Measurements from ENCODE around the gene GABRA4. TPM values are rescaled to one million over a fixed set of nuclear protein-coding genes. Genes with fewer than 3 reads are reported as not detected.

The GABRA4 gene
- total and polyA plus RNA-seq, 2 experiments from 2014 or later: 1.5 to 1.9 TPM

DNA sequence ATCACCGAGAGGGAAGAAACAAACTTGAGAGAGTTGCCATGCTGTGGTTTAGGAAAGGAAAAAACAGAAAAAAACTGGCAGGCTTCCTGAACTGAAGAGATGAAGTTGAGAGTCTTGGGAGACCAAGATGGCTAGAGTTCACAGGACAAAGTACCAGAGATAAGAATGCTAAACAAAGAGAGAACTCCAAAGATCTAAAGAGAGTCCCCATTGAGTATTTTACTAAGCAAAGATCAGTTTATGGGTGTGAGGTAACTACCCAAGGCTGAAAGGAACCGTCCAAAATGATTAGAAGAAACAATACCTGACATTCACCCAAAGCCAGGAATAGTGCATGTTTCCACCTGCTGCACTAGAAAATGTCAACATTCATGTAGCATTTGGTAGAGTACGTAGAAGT is 62.5 kb downstream of the GABRA4 start (continued):
- TF ChIP-seq REST (IDR thresholded peaks at IDR 0.05; ENCODE audit: unreplicated experiment): no peak
- TF ChIP-seq CREB1 (CRISPR knock-in tag; IDR thresholded peaks at IDR 0.05; ENCODE audit: low read depth): no peak
- TF ChIP-seq, protein P1, sequence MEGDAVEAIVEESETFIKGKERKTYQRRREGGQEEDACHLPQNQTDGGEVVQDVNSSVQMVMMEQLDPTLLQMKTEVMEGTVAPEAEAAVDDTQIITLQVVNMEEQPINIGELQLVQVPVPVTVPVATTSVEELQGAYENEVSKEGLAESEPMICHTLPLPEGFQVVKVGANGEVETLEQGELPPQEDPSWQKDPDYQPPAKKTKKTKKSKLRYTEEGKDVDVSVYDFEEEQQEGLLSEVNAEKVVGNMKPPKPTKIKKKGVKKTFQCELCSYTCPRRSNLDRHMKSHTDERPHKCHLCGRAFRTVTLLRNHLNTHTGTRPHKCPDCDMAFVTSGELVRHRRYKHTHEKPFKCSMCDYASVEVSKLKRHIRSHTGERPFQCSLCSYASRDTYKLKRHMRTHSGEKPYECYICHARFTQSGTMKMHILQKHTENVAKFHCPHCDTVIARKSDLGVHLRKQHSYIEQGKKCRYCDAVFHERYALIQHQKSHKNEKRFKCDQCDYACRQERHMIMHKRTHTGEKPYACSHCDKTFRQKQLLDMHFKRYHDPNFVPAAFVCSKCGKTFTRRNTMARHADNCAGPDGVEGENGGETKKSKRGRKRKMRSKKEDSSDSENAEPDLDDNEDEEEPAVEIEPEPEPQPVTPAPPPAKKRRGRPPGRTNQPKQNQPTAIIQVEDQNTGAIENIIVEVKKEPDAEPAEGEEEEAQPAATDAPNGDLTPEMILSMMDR (conservative IDR thresholded peaks at IDR 0.05; ENCODE audit: low read depth in 2 of 2): no peak
- TF ChIP-seq EZH2 (IDR thresholded peaks at IDR 0.05; ENCODE audit: low read depth, unreplicated experiment): no peak
- no peak for TF ChIP-seq EZH2phosphoT487 (IDR thresholded peaks at IDR 0.05; ENCODE audit: unreplicated experiment)

DNA sequence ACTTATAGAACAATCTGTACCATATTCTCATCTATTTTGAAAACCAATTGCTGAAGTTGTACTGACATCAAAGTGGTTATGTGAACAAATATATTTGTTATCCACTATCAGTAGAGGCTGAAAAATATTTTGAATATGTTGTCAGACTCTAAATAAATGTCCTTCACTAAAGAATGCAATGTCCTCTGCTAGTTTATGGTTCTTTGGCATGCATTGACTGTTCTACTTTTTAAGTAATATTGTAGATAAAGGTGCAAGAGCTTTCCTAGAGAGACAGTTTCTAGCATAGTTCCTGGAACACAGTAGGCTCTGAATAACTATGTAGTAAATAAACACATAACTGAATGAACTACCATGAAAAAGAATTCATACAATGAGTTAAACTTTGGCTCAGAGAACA is 66.2 kb downstream of the GABRA4 start:
- Mint-ChIP-seq H3K27ac (no peak overlapping the region), H3K9me3 (no peaks in the 10 kb centered on the region), H3K36me3 (ENCODE audit: low read depth) (no peaks in the 10 kb centered on the region), H3K27me3 (ENCODE audit: insufficient read depth, low read depth, poor library complexity) (no peaks in the 10 kb centered on the region), H3K4me3 (no peak overlapping the region), H3K4me1 (no peaks in the 10 kb centered on the region)
- Histone ChIP-seq H3K4me1 (ENCODE audit: insufficient read depth) (no peaks in the 10 kb centered on the region), H3F3A (replicated peaks; ENCODE audit: low read depth) (no peaks in the 10 kb centered on the region), H3K9me2 (ENCODE audit: insufficient read depth) (no peaks in the 10 kb centered on the region), H3K79me2 (replicated peaks; ENCODE audit: insufficient read depth) (no peaks in the 10 kb centered on the region), H3K4me3 (no peak overlapping the region), H3K36me3 (ENCODE audit: insufficient read depth) (no peaks in the 10 kb centered on the region), H4K20me1 (replicated peaks; ENCODE audit: insufficient read depth) (no peaks in the 10 kb centered on the region), H3K4me2 (no peak overlapping the region), H3K27me3 (ENCODE audit: insufficient read depth) (no peaks in the 10 kb centered on the region), H3K27ac (ENCODE audit: low read depth) (no peak overlapping the region), H2AFZ (no peak overlapping the region)
- DNase-seq (ENCODE audit: low spot score) (no peak), ATAC-seq (no peak)
- no peak for TF ChIP-seq ZNF331 (CRISPR knock-in tag; IDR thresholded peaks at IDR 0.05; ENCODE audit: low read depth)
- TF ChIP-seq, protein P2, sequence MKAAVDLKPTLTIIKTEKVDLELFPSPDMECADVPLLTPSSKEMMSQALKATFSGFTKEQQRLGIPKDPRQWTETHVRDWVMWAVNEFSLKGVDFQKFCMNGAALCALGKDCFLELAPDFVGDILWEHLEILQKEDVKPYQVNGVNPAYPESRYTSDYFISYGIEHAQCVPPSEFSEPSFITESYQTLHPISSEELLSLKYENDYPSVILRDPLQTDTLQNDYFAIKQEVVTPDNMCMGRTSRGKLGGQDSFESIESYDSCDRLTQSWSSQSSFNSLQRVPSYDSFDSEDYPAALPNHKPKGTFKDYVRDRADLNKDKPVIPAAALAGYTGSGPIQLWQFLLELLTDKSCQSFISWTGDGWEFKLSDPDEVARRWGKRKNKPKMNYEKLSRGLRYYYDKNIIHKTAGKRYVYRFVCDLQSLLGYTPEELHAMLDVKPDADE (IDR thresholded peaks at IDR 0.05): no peak
- TF ChIP-seq JUNB (IDR thresholded peaks at IDR 0.05; ENCODE audit: unreplicated experiment): no peak
- TF ChIP-seq NANOG (IDR thresholded peaks at IDR 0.05; ENCODE audit: borderline replicate concordance): no peak
- TF ChIP-seq, protein P1 (conservative IDR thresholded peaks at IDR 0.05; ENCODE audit: low read depth in 2 of 2): no peak
